Ectodermal cell (in vitro differentiated cells): ENCODE results near the gene LMX1A.

Source experiments
- H3K27ac ChIP-seq: 2 replicates; pipeline ENCODE4 v1.7.0; 2013; ENCODE audit warnings: mild to moderate bottlenecking, low read depth, low read length; ENCODE audit not compliant: insufficient read depth, poor library complexity, severe bottlenecking
- H3K27me3 ChIP-seq: 2 replicates; pipeline ENCODE4 v1.7.0; 2013; ENCODE audit warnings: mild to moderate bottlenecking, low read length; ENCODE audit not compliant: insufficient read depth, control insufficient read depth, poor library complexity, severe bottlenecking
- H3K36me3 ChIP-seq: one replicate; pipeline ENCODE4 v1.7.0; 2013; ENCODE audit warnings: low read length; ENCODE audit not compliant: control insufficient read depth, insufficient read depth
- H3K4me1 ChIP-seq: one replicate; pipeline ENCODE4 v1.7.0; 2013; ENCODE audit warnings: low read length; ENCODE audit not compliant: control insufficient read depth, insufficient read depth
- H3K4me3 ChIP-seq: 2 replicates; pipeline ENCODE4 v1.7.0; 2013; ENCODE audit warnings: low read depth, low read length, control low read depth; ENCODE audit not compliant: insufficient read depth
- H3K9me3 ChIP-seq: 2 replicates; pipeline ENCODE4 v1.7.0; 2013; ENCODE audit warnings: mild to moderate bottlenecking, low read length, moderate library complexity; ENCODE audit not compliant: control insufficient read depth
- WGBS, 2 experiments: methylation state at CpG; one replicate each; pipeline ENCODE4 v1.1.7; 2013; ENCODE audit warnings: missing lambda C conversion rate in 2 of 2; 5-methylcytosine and 5-hydroxymethylcytosine counted together

LMX1A gene

DNA sequence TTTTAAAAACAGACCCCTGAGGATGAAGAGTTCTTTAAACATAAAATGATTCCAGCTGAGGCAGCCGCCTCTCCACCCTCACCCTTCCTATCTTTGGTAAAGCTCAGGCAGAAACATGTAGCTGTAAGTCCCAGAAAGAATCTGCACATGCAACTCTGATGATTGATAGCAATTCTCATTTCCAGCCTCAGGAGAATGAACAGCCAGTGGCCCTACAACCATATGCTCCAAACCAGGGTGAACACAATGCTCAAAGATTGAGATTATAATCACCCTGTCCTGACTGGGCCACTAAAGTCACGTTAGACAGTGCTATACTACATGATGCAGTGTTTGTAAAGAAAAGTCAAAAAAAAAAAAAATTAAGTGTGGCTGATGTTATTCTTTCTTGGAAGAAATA lies 80.2 kb downstream of the LMX1A start:
- H3K27me3 ChIP-seq = no peaks in the 10 kb centered on the region
- no peak overlapping the region for H3K4me3 ChIP-seq
- no peak overlapping the region for H3K27ac ChIP-seq
- H3K36me3 ChIP-seq = no peaks in the 10 kb centered on the region
- H3K9me3 ChIP-seq = no peaks in the 10 kb centered on the region
- H3K4me1 ChIP-seq = peaks cover 59% of the 10 kb centered on the region
- 63 to 66% methylated on average over 2 of the region's 2 CpGs for WGBS, 2 experiments

DNA sequence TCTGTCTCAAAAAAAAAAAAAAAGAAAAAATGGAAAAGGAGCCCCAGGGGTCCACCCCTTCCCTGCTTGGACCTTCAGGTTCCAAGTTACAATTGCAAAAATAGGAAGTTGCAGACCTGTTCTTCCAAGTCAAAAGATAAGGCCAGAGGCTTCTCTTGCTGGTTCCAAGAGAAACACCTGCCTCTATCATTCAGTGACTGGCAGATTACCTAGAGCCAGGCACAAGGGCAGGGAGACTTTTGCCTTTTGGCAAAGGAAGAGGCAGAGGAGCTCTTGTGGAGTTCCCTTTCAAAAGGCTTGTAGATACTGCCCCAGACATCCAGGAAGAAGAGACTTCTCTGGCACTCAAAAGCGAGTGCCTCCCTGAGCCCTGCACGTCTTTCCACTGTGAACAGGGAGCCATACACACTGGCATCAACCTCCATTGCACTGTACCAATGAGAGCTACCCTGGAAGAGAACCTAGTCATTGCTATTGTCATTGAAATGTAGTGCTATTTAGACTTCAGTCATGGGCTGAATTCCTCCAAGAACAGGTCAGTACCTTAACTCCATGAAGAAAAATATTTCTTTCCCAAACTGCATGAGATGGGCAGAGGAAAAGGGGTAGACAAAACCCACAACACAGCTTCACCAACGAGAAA lies 91.2 kb downstream of the LMX1A start:
- Histone ChIP-seq H3K27me3 (no peaks in the 10 kb centered on the region), H3K9me3 (no peaks in the 10 kb centered on the region), H3K4me3 (no peak overlapping the region), H3K36me3 (no peaks in the 10 kb centered on the region), H3K27ac (no peak overlapping the region), H3K4me1 (peaks cover 5% of the 10 kb centered on the region)
- WGBS, 2 experiments = 81 to 83% methylated on average over 2 to 3 of the region's 3 CpGs

DNA sequence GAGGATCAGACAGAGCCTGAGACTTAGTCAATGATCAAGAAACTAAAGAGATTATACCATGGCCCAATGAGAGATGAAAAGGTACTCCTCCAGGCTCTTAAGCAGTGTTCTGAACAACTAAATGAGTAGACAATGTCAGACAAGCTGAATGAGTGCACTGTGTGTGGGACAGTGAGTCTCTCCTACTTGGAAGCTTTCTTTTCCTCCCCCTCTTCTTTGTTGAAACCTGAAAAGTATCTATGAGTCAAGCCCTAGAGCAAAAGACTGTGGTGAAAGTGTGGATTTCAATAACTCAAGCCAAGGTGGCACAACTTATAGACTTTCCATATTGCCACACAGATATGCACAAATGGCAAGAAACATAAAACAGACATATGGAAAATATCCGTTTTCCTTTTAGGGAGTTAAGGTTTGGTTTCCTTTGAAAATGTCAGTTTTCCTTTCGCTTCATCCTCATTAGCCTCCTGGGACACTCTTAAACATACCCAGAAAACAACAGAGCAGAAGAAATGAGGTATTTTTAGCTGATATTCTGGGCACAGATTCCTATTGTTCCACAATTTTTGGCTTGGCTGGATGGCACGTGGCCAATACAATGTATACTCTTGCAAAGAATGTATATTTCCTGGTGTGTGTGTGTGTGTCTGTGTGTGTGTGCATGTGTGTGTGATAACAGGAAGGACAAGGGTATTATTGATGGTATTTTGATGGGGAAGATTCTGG lies 96.6 kb downstream of the LMX1A start:
- H3K27ac ChIP-seq = no peak overlapping the region
- 90 to 93% methylated on average over 3 of the region's 3 CpGs for WGBS, 2 experiments

DNA sequence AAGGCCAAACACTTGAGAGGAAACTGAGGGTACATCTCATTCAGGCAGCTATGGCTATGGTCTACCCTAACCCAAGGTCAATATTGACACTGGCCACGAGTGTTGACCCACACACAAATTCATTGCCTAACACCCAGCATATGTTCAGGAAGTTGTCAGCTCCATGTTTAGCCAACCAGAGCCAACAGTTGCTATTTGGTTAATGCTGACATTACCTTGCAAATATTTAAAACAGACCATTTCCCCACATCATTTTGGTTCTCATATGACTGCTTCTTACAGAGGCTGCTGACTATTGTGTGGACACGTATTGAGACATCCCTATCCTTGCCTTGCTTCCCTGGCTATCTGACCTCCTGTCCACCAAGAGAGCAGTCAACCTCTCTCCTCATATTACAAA lies 97.3 kb downstream of the LMX1A start:
- H3K27me3 ChIP-seq = no peaks in the 10 kb centered on the region
- H3K27ac ChIP-seq = no peak overlapping the region
- WGBS, 2 experiments = 90 to 96% methylated on average over 2 of the region's 2 CpGs
- H3K36me3 ChIP-seq = no peaks in the 10 kb centered on the region
- no peaks in the 10 kb centered on the region for H3K9me3 ChIP-seq
- H3K4me3 ChIP-seq = no peak overlapping the region
- peaks cover 36% of the 10 kb centered on the region for H3K4me1 ChIP-seq

More for the DNA sequence above, 96.6 kb downstream of the LMX1A start:
- H3K27me3 ChIP-seq = no peaks in the 10 kb centered on the region
- no peaks in the 10 kb centered on the region for H3K9me3 ChIP-seq
- no peak overlapping the region for H3K4me3 ChIP-seq
- no peaks in the 10 kb centered on the region for H3K36me3 ChIP-seq
- peaks cover 29% of the 10 kb centered on the region for H3K4me1 ChIP-seq

DNA sequence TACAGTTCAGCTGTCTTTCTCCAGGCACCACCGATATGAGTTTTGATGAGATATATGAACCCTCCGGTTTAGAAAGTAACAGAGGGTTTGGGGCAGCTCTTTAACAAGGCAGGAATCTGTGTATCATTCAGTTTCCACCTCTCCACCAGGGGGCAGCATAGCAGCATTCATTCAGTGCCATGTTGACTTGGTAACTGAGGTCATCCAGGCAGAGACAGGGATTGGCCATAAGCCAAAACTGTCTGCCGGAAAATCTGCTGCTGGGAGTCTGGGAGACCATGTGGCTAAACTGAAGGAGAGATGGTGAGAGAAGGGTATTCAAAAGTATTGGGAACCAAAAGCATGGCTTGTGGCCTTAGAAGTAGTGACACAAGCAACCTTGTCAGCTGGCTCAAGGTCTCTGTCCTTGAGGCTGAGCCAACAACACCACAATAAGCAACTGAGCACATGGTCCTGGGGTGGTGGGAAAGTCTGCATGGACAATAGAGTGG lies 98.5 kb downstream of the LMX1A start:
- no peaks in the 10 kb centered on the region for H3K9me3 ChIP-seq
- no peaks in the 10 kb centered on the region for H3K27me3 ChIP-seq

DNA sequence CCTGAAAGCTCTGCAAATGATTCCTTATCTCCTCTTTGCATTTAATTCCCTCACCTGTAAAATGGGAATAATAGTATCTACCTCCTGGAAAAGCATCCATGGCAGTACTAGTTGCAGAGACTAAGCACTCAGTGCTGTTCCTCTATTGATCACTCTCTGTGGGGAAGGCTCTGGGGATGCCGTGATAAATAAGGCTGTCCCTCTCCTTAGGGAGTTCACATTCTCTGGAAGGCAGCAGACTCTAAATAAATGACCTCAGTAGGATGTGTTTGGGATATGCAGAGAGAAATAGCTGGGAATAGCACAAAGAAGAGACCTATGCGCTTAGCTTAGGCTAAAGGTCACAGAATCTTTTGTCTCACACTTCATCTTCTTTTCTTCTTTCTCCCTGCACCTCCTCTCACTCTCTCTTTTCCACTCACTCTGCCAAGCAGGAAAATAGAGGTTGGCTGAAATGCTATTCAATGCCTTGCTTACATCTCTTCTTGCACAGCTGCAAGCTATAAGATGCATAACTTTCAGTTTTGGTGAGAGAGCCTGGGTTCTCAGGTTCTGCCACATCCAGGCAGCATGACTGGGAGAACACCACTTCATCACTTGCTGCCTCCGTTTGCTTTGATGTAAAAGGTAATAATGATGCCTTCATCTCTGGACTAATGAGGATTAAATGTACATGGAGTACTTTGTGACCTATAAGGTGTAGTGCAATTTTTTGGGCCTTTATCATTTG lies 101.5 kb downstream of the LMX1A start:
- H3K27me3 ChIP-seq = no peaks in the 10 kb centered on the region
- no peak overlapping the region for H3K27ac ChIP-seq
- peaks cover 35% of the 10 kb centered on the region for H3K4me1 ChIP-seq
- no peak overlapping the region for H3K4me3 ChIP-seq
- H3K9me3 ChIP-seq = no peaks in the 10 kb centered on the region
- 41 to 45% methylated on average over 3 of the region's 3 CpGs for WGBS, 2 experiments
- no peaks in the 10 kb centered on the region for H3K36me3 ChIP-seq

More for the DNA sequence above, 98.5 kb downstream of the LMX1A start:
- Histone ChIP-seq H3K4me3 (no peak overlapping the region), H3K27ac (no peak overlapping the region), H3K4me1 (peaks cover 42% of the 10 kb centered on the region), H3K36me3 (no peaks in the 10 kb centered on the region)
- WGBS, 2 experiments = 54 to 59% methylated on average over 3 of the region's 3 CpGs

DNA sequence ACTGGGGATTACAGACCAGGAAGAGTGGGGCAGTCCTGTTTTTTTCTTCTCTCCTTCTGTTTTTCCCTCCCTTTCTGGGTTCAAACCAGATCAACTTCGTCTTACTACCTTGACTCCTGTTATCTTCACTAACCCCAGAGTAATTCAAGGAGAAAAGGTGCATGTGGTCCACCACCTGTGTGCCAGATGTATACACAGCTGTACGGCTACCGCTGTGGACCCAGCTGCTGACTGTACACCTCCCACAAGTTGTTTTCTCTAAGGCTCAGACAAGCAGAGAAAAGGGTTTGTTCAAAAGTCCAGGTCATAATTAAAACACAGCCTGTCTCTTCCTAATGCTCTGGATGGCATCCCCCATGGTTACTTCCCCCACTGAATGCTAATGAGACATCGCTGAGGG lies 102.1 kb downstream of the LMX1A start:
- H3K4me3 ChIP-seq = no peak overlapping the region

DNA sequence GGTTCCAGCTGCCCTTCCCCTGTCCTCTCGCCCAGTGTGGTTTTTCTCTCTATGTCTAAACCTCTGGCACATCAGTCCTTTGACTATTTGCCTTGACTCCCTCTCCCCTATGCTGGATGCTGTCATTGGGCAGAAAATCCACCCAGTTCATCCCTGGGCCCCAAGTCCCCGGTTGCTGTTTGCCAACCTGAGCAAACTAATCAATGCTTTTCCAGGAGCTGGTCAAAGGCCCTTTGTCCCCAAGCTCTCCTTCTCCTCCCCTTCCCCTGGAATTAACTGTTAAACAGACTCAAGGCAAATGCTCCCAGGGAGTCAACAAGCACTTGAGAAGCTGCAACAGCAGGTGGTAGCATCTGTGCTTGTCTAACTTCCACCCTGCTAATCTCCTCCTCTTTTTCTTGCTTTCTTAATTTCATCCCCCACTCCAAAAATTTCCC lies 102.7 kb downstream of the LMX1A start:
- Histone ChIP-seq H3K4me1 (peaks cover 26% of the 10 kb centered on the region), H3K9me3 (no peaks in the 10 kb centered on the region), H3K4me3 (no peak overlapping the region), H3K27me3 (no peaks in the 10 kb centered on the region), H3K36me3 (peaks cover 2% of the 10 kb centered on the region), H3K27ac (no peak overlapping the region)
- WGBS, 2 experiments = 39 to 44% methylated on average over 2 of the region's 2 CpGs

More for the DNA sequence above, 102.1 kb downstream of the LMX1A start:
- 85 to 86% methylated on average over 4 of the region's 4 CpGs for WGBS, 2 experiments
- no peaks in the 10 kb centered on the region for H3K36me3 ChIP-seq
- peaks cover 28% of the 10 kb centered on the region for H3K4me1 ChIP-seq
- H3K9me3 ChIP-seq = no peaks in the 10 kb centered on the region
- H3K27ac ChIP-seq = no peak overlapping the region
- no peaks in the 10 kb centered on the region for H3K27me3 ChIP-seq

DNA sequence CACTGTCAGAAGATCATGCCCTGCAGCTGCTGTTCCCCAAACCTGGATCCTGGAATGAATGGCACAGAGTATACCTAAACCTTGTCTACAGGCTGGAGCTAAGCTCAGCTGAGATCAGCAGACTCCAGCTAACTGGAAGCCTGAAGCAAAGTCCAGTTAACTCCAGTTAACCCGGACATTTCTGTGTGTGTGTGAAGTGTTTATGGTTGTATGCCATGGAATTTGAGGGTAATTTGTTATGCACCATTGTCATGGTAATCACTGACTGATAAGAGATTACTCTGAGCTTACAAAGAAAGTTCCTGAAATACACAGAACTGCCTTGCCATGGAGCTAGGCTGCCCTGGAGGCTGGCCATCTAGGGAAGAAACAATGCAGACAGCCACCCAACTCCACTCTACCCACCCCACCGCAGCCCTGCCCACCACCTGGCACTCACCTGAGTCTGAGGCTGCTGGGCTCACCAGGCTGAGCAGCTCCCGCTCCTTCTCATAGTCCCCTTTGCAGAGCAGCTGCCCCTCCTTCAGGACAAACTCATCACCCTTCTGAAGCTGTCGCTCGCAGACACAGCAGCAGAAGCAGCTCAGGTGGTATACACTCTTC lies 107.4 kb downstream of the LMX1A start:
- 90 to 92% methylated on average over 5 of the region's 5 CpGs for WGBS, 2 experiments
- H3K4me1 ChIP-seq = peaks cover 5% of the 10 kb centered on the region
- no peaks in the 10 kb centered on the region for H3K9me3 ChIP-seq
- H3K27ac ChIP-seq = no peak overlapping the region
- H3K4me3 ChIP-seq = no peak overlapping the region
- H3K27me3 ChIP-seq = no peaks in the 10 kb centered on the region
- H3K36me3 ChIP-seq = peaks cover 4% of the 10 kb centered on the region

DNA sequence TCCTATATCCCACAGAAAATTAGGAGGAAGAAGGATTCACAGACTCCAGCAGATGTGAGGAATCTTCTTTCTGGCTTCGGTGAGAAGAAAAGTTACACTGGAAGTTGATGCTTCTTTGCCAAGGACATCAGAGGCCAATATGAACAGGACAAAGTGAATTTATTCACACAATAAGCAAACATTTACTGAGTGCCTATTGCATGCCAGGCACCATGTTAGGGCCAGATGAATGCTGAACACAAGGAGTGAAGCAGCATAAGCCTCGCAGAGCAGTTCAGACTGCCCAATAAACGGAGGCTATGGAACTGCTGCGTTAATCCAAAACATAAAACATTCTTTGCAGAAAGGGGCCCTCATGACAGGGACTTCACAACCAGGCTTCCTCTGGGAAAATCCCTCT lies 114.6 kb downstream of the LMX1A start:
- Histone ChIP-seq H3K27ac (no peak overlapping the region), H3K4me3 (no peak overlapping the region), H3K27me3 (peaks cover 18% of the 10 kb centered on the region), H3K9me3 (no peaks in the 10 kb centered on the region), H3K36me3 (peaks cover 2% of the 10 kb centered on the region), H3K4me1 (peaks cover 2% of the 10 kb centered on the region)
- 89 to 90% methylated on average over 4 of the region's 4 CpGs for WGBS, 2 experiments
